GM23248 (cell line): Measurements from ENCODE around the gene NAXD. TPM values are rescaled to one million over a fixed set of nuclear protein-coding genes. Genes with fewer than 3 reads are reported as not detected.

Experiments used
- DNase-seq: peaks from one replicate; pipeline ENCODE4 v3.0.0-alpha.2; 2015
- H2AFZ ChIP-seq: fragments of 200-600 bp; sonication (generic); 2 replicates; pipeline ENCODE4 v1.6.1; 2016; ENCODE audit warnings: antibody characterized with exemption
- H3F3A ChIP-seq: fragments of 200-600 bp; sonication (generic); 2 replicates; pipeline ENCODE4 v1.6.1; 2016; ENCODE audit warnings: mild to moderate bottlenecking, antibody characterized with exemption, mixed run types; ENCODE audit not compliant: insufficient read depth
- H3K27ac ChIP-seq: fragments of 200-600 bp; sonication (generic); 2 replicates; pipeline ENCODE4 v1.5.1; 2016; ENCODE audit warnings: mild to moderate bottlenecking
- H3K27me3 ChIP-seq: fragments of 200-600 bp; sonication (generic); replicated peaks from 2 replicates; pipeline ENCODE4 v1.6.1; 2016; ENCODE audit warnings: mild to moderate bottlenecking; ENCODE audit not compliant: insufficient read depth
- H3K36me3 ChIP-seq: fragments of 200-600 bp; sonication (generic); 2 replicates; pipeline ENCODE4 v1.6.1; 2016; ENCODE audit warnings: low read depth, mild to moderate bottlenecking
- H3K4me1 ChIP-seq: fragments of 200-600 bp; sonication (generic); 2 replicates; pipeline ENCODE4 v1.6.1; 2016; ENCODE audit warnings: mild to moderate bottlenecking; ENCODE audit not compliant: insufficient read depth
- H3K4me2 ChIP-seq: fragments of 200-600 bp; sonication (generic); one replicate; pipeline ENCODE4 v1.6.1; 2016; ENCODE audit warnings: mild to moderate bottlenecking; ENCODE audit not compliant: unreplicated experiment
- H3K4me3 ChIP-seq: fragments of 200-600 bp; sonication (generic); 2 replicates; pipeline ENCODE4 v1.5.1; 2016; ENCODE audit warnings: mild to moderate bottlenecking
- H3K79me2 ChIP-seq: fragments of 200-600 bp; sonication (generic); 2 replicates; pipeline ENCODE4 v1.6.1; 2016; ENCODE audit warnings: mild to moderate bottlenecking; ENCODE audit not compliant: insufficient read depth
- H3K9ac ChIP-seq: fragments of 200-600 bp; sonication (generic); 2 replicates; pipeline ENCODE4 v1.6.1; 2016; ENCODE audit warnings: mild to moderate bottlenecking
- H3K9me2 ChIP-seq: fragments of 200-600 bp; sonication (generic); 2 replicates; pipeline ENCODE4 v1.6.1; 2016; ENCODE audit warnings: mixed run types, mild to moderate bottlenecking, moderate library complexity; ENCODE audit not compliant: insufficient read depth
- H3K9me3 ChIP-seq: fragments of 200-600 bp; sonication (generic); one replicate; pipeline ENCODE4 v1.6.1; 2017; ENCODE audit warnings: low read depth
- H4K20me1 ChIP-seq: fragments of 200-600 bp; sonication (generic); 2 replicates; pipeline ENCODE4 v1.6.0; 2016; ENCODE audit not compliant: insufficient read depth
- EZH2 ChIP-seq: fragments of 200-600 bp; sonication (generic); IDR thresholded peaks from 2 replicates; pipeline ENCODE4 v1.6.1; 2018; ENCODE audit warnings: antibody characterized with exemption, mild to moderate bottlenecking; ENCODE audit not compliant: insufficient read depth, poor library complexity, severe bottlenecking
- EZH2phosphoT487 ChIP-seq: fragments of 200-600 bp; sonication (generic); IDR thresholded peaks from 2 replicates; pipeline ENCODE4 v1.6.1; 2018; ENCODE audit warnings: antibody characterized with exemption, moderate library complexity, mild to moderate bottlenecking, low read depth; ENCODE audit not compliant: insufficient read depth
- WGBS, 2 experiments: methylation state at CpG; one replicate each; pipeline ENCODE4 v1.1.6; 2015 to 2017; ENCODE audit warnings: low lambda C conversion rate in 2 of 2, low coverage in 1 of 2; ENCODE audit errors: missing lambda C conversion rate in 2 of 2; 5-methylcytosine and 5-hydroxymethylcytosine counted together
- in situ Hi-C: fragments of 300-500 bp; cut with MboI; formaldehyde crosslinking; loops from 2 replicates; pipeline ENCODE4 v1.15.0; 2020
- polyA plus RNA-seq: library from polyadenylated mRNA; unstranded; fragments of >200 nt; fragmentation: Nextera tagmentation; extraction: Ambion mirVana; gene quantifications from 2 replicates; pipeline ENCODE4 v1.2.1, GENCODE V29; 2016
- total RNA-seq: library from RNA; depleted of rRNA; stranded (reverse); fragments of >200 nt; shearing (Covaris generic); gene quantifications from 2 replicates; pipeline ENCODE4 v1.2.3, GENCODE V29; 2014

The NAXD gene
- total and polyA plus RNA-seq, 2 experiments from 2014 or later = 23.5 to 26.9 TPM

DNA sequence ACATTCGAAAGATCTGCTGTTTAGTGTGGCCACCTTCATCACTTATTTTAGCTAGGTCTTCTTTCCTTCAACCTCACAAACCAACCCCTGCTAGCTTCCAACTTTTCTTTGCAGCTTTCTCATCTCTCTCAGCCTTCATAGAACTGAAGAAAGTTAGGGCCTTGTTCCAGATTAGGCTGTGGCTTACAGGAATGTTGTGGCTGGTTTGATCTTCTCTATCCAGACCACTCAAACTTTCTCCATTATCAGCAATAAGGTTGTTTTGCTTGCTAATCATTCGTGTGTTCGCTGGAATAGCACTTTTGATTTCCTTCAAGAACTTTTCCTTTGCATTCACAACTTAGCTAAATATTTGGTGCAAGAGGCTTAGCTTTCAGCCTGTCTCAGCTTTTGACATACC is 45.9 kb downstream of the NAXD start:
- H3K9me2 ChIP-seq = no peaks in the 10 kb centered on the region
- TF ChIP-seq EZH2phosphoT487 = no peak
- no peak for TF ChIP-seq EZH2
- H3K36me3 ChIP-seq = peaks cover 49% of the 10 kb centered on the region
- H3K27ac ChIP-seq = no peak overlapping the region
- H3K4me3 ChIP-seq = no peak overlapping the region
- H3K9me3 ChIP-seq = no peaks in the 10 kb centered on the region
- DNase-seq = no peak
- no peaks in the 10 kb centered on the region for H3K79me2 ChIP-seq
- H3F3A ChIP-seq = no peaks in the 10 kb centered on the region; the same call in 1 of the 2 replicates
- no peak overlapping the region for H2AFZ ChIP-seq
- H4K20me1 ChIP-seq = no peaks in the 10 kb centered on the region
- no peak overlapping the region for H3K4me2 ChIP-seq
- in situ Hi-C loops = no loop called here
- H3K9ac ChIP-seq = no peak overlapping the region
- no peaks in the 10 kb centered on the region for H3K4me1 ChIP-seq
- no peaks in the 10 kb centered on the region for H3K27me3 ChIP-seq
- 97 to 99% methylated on average over 3 of the region's 3 CpGs for WGBS, 2 experiments

DNA sequence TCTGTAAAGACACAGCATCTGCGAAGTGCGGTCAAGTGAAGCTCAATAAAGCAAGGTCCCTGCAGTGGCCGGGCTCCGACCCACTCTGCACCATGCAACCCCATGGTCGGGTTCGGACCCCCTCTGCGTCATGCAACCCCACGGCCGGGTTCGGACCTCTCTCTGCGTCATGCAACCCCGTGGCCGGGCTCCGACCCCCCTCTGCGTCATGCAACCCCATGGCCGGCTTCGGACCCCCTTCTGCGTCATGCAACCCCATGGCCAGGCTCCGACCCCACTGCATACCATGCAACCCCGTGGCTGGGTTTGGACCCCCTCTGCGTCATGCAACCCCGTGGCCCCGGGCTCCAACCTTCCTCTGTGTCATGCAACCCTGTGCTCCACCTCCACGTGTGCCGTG is 46.7 kb downstream of the NAXD start:
- Histone ChIP-seq H3K27ac (no peak overlapping the region), H3K9me2 (no peaks in the 10 kb centered on the region), H3K79me2 (no peaks in the 10 kb centered on the region), H3K4me1 (no peaks in the 10 kb centered on the region), H3K4me3 (no peak overlapping the region), H4K20me1 (no peaks in the 10 kb centered on the region), H2AFZ (no peak overlapping the region), H3K9me3 (no peaks in the 10 kb centered on the region), H3F3A (no peaks in the 10 kb centered on the region; the same call in 1 of the 2 replicates), H3K27me3 (no peaks in the 10 kb centered on the region), H3K9ac (no peak overlapping the region), H3K36me3 (peaks cover 54% of the 10 kb centered on the region), H3K4me2 (no peak overlapping the region)
- no peak for TF ChIP-seq EZH2
- TF ChIP-seq EZH2phosphoT487 = no peak
- WGBS, 2 experiments = 88 to 92% methylated on average over 17 to 18 of the region's 25 CpGs
- DNase-seq = no peak
- in situ Hi-C loops = no loop called here

DNA sequence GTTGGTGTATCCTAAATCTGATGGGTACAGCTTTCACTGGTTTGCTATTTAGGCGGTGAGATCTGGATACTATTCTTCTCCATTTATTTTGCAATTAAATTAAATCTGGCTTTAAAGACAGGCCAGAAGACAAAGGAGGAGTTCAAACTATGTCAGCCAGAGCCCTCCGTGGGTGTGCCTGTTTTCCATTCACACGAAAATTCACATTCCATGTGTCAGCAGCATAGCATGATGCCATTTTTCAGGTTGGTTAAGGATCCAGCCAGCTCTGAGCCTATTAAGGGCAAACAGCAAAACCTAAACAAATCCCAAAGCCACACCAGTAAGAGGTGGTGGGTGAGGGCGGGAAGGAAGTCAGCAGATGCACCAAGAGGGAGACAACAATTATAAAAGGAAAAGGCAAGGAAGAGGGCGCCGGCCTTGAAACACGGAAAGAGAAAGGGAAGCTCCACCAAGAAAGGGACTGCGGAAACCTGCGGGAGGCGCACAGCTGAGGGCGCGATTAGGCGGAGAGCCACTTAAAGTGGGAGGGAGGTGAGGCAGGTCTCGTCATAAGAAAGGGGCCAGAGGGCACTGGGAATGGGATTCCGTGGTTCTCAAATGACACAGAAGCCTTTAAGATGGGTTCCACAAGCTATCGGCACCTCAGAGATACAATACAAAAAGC is 47.6 kb downstream of the NAXD start:
- Histone ChIP-seq H3F3A (no peaks in the 10 kb centered on the region; the same call in 1 of the 2 replicates), H3K27me3 (no peaks in the 10 kb centered on the region), H3K4me1 (no peaks in the 10 kb centered on the region), H3K4me2 (no peak overlapping the region), H3K9ac (no peak overlapping the region), H3K36me3 (peaks cover 52% of the 10 kb centered on the region), H3K9me2 (no peaks in the 10 kb centered on the region), H3K79me2 (no peaks in the 10 kb centered on the region), H3K4me3 (no peak overlapping the region), H3K27ac (no peak overlapping the region), H3K9me3 (no peaks in the 10 kb centered on the region), H4K20me1 (no peaks in the 10 kb centered on the region), H2AFZ (no peak overlapping the region)
- in situ Hi-C loops = no loop called here
- TF ChIP-seq EZH2 = no peak
- TF ChIP-seq EZH2phosphoT487 = no peak
- DNase-seq = no peak
- 82 to 86% methylated on average over 16 of the region's 16 CpGs for WGBS, 2 experiments

DNA sequence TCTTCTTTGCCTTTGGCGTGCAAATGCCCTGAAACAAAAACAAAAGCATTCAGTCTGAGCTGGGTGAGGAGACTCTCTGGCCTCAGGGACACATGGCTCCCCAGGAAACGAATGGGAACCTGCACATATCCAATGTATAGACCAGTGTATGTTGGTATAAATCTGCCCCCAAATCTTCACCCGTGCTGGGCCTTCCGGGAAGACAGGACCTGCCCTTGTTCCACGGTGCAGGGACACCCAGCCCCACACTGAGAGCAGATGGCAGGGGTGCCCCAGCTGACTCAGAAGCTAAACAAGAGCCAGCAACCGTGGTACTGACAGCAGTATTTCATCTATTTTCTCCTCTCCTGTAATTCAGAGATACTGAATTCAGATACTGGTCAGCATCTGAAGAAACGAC is 48.1 kb downstream of the NAXD start:
- Histone ChIP-seq H3K9me3 (no peaks in the 10 kb centered on the region), H2AFZ (no peak overlapping the region), H3K27me3 (no peaks in the 10 kb centered on the region), H3K79me2 (no peaks in the 10 kb centered on the region), H3K4me1 (no peaks in the 10 kb centered on the region), H3K4me2 (no peak overlapping the region), H3F3A (no peaks in the 10 kb centered on the region), H4K20me1 (no peaks in the 10 kb centered on the region), H3K4me3 (no peak overlapping the region), H3K36me3 (peaks cover 48% of the 10 kb centered on the region), H3K9ac (no peak overlapping the region), H3K27ac (no peak overlapping the region), H3K9me2 (no peaks in the 10 kb centered on the region)
- in situ Hi-C loops = no loop called here
- TF ChIP-seq EZH2 = no peak
- TF ChIP-seq EZH2phosphoT487 = no peak
- no peak for DNase-seq
- WGBS, 2 experiments = 73 to 76% methylated on average over 7 of the region's 7 CpGs
